ENCODE results near the gene AGRN. TPM values are rescaled to one million over a fixed set of nuclear protein-coding genes. Genes with fewer than 3 reads are reported as not detected.

The AGRN gene
- total RNA-seq, 2 donors from 2014 or later: 87.7 to 92.4 TPM

- H3K27me3 ChIP-seq (replicated peaks; ENCODE audit: insufficient read depth): no peaks in the 10 kb centered on the region
- intact Hi-C loops (cut with DNase I): no loop called here
- no peaks in the 10 kb centered on the region for H3K9me3 ChIP-seq
- no peaks in the 10 kb centered on the region for H3K36me3 ChIP-seq
- peak; percentile 85 for DNase-seq (ENCODE audit: low spot score)
- 7% methylated on average over 24 of the region's 75 CpGs for WGBS
- TF ChIP-seq POLR2A (IDR thresholded peaks at IDR 0.05): peak; percentile 69
- peak; percentile 83 for TF ChIP-seq POLR2AphosphoS5 (IDR thresholded peaks at IDR 0.05)
- peak in 1 of 4 experiments; percentile 16 for TF ChIP-seq CTCF (IDR thresholded peaks at IDR 0.05)
- H3K27ac ChIP-seq: peak overlapping the region; percentile 61 to 72
- H3K4me1 ChIP-seq (replicated peaks): peaks cover 2% of the 10 kb centered on the region
- peak overlapping the region; percentile 37 to 42 for H3K4me3 ChIP-seq
Observed at GRCh38 chr1:1069056-1069710, 49.3 kb downstream of the AGRN start.

- TF ChIP-seq CTCF (IDR thresholded peaks at IDR 0.05) (no peak), POLR2A (IDR thresholded peaks at IDR 0.05) (no peak), POLR2AphosphoS5 (IDR thresholded peaks at IDR 0.05) (no peak)
- DNase-seq (ENCODE audit: low spot score): no peak
- peaks cover 2% of the 10 kb centered on the region for H3K4me1 ChIP-seq (replicated peaks)
- H3K36me3 ChIP-seq: no peaks in the 10 kb centered on the region
- intact Hi-C loops (cut with DNase I): no loop called here
- peak overlapping the region; percentile 37 to 42 for H3K4me3 ChIP-seq
- H3K27ac ChIP-seq: no peak overlapping the region
- H3K27me3 ChIP-seq (replicated peaks; ENCODE audit: insufficient read depth): no peaks in the 10 kb centered on the region
- no peaks in the 10 kb centered on the region for H3K9me3 ChIP-seq
- 58% methylated on average over 35 of the region's 40 CpGs for WGBS
Observed at GRCh38 chr1:1069711-1070676, 50.1 kb downstream of the AGRN start.

- H3K27ac ChIP-seq: no peak overlapping the region
- H3K36me3 ChIP-seq: no peaks in the 10 kb centered on the region
- 89% methylated on average over 43 of the region's 56 CpGs for WGBS
- no peak for DNase-seq (ENCODE audit: low spot score)
- H3K9me3 ChIP-seq: no peaks in the 10 kb centered on the region
- intact Hi-C loops (cut with DNase I): no loop called here
- TF ChIP-seq CTCF (IDR thresholded peaks at IDR 0.05): no peak
- no peak for TF ChIP-seq POLR2A (IDR thresholded peaks at IDR 0.05)
- no peak for TF ChIP-seq POLR2AphosphoS5 (IDR thresholded peaks at IDR 0.05)
- peaks cover 2% of the 10 kb centered on the region for H3K4me1 ChIP-seq (replicated peaks)
- H3K4me3 ChIP-seq: no peak overlapping the region
- H3K27me3 ChIP-seq (replicated peaks; ENCODE audit: insufficient read depth): no peaks in the 10 kb centered on the region
Observed at GRCh38 chr1:1071486-1072298, 51.8 kb downstream of the AGRN start.

- Histone ChIP-seq H3K4me1 (replicated peaks) (peaks cover 2% of the 10 kb centered on the region), H3K36me3 (no peaks in the 10 kb centered on the region), H3K27ac (no peak overlapping the region), H3K9me3 (no peaks in the 10 kb centered on the region), H3K27me3 (replicated peaks; ENCODE audit: insufficient read depth) (no peaks in the 10 kb centered on the region), H3K4me3 (no peak overlapping the region)
- WGBS: 91% methylated on average over 15 of the region's 21 CpGs
- no peak for DNase-seq (ENCODE audit: low spot score)
- intact Hi-C loops (cut with DNase I): no loop called here
- TF ChIP-seq POLR2A (IDR thresholded peaks at IDR 0.05) (no peak), POLR2AphosphoS5 (IDR thresholded peaks at IDR 0.05) (no peak), CTCF (IDR thresholded peaks at IDR 0.05) (no peak)
Observed at GRCh38 chr1:1072299-1072848, 52.5 kb downstream of the AGRN start.
